Kidney epithelial cell (primary cell): ENCODE data around the gene KMT2D. TPM values are rescaled to one million over a fixed set of nuclear protein-coding genes. Genes with fewer than 3 reads are reported as not detected.

ENCODE experiments used
- DNase-seq: peaks from one replicate; pipeline ENCODE4 v3.0.0-alpha.2; 2010; ENCODE audit warnings: low read depth
- H3K27me3 ChIP-seq: 2 replicates; pipeline ENCODE4 v1.6.0; 2011; ENCODE audit warnings: low read length; ENCODE audit not compliant: control insufficient read depth, insufficient read depth
- H3K36me3 ChIP-seq: 2 replicates; pipeline ENCODE4 v1.5.1; 2011; ENCODE audit warnings: low read length; ENCODE audit not compliant: control insufficient read depth, insufficient read depth
- H3K4me3 ChIP-seq: 2 replicates; pipeline ENCODE4 v1.5.1; 2011; ENCODE audit warnings: low read depth, mild to moderate bottlenecking, control low read depth, low read length
- CTCF ChIP-seq: IDR thresholded peaks from 2 replicates; pipeline ENCODE4 v1.5.1; 2011; ENCODE audit warnings: mild to moderate bottlenecking, moderate library complexity, low read length, control low read depth, inconsistent platforms; ENCODE audit not compliant: insufficient read depth, poor library complexity, severe bottlenecking
- total RNA-seq: library from RNA; depleted of rRNA; stranded (reverse); fragments of >200 nt; gene quantifications from 2 replicates; pipeline ENCODE4 v1.2.3, GENCODE V29; 2015

KMT2D gene
- total RNA-seq, 1 donor from 2014 or later, result 71.8 TPM

DNA sequence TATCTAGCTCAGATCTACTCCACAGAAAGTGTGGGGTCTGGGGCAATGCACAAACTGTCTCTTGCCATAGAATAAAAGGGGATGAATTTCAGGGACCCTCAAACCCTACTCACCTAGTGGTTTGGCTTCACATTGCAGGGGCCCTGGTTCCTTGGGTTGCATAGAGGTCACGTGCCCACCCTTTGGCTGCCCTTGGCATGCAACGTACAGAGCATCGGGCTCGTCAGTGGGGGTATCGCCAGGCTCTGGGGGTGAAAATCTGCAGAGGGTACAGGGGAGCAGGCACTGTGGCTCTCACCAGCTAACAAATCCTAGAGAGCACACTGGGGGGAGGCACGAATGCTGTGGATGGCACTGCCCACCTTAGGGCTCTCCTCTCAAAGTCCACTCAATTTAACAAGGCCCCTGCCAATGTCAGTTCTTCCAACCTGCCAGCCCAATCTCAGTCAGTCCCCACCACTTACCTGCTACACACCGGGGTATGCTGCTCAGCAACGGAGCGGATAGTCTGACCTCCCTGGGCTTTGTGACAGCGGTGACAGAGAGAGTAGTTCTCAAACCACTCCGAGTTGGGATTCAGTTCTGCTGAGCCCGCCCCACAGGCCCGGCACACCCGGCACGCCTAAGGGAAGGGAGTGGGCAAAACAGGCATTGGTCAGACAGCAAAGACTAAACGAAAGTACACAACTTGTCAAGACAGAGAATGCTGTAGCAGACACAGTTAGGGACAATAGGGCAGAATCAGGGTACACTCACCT is 8.0 kb downstream of the KMT2D start:
- Histone ChIP-seq H3K36me3 (peaks cover 4% of the 10 kb centered on the region), H3K4me3 (no peak overlapping the region), H3K27me3 (no peaks in the 10 kb centered on the region)
- DNase-seq, result no peak
- TF ChIP-seq CTCF, result no peak

- no peak for TF ChIP-seq CTCF
- H3K27me3 ChIP-seq, result no peaks in the 10 kb centered on the region
- no peak for DNase-seq
- H3K4me3 ChIP-seq, result no peak overlapping the region
- peaks cover 4% of the 10 kb centered on the region for H3K36me3 ChIP-seq
Observed at GRCh38 chr12:49051777-49052438, 8.7 kb downstream of the KMT2D start.

- Histone ChIP-seq H3K4me3 (no peak overlapping the region), H3K36me3 (peaks cover 4% of the 10 kb centered on the region), H3K27me3 (no peaks in the 10 kb centered on the region)
- no peak for TF ChIP-seq CTCF
- DNase-seq, result no peak
Observed at GRCh38 chr12:49051373-49051764, 9.2 kb downstream of the KMT2D start.

DNA sequence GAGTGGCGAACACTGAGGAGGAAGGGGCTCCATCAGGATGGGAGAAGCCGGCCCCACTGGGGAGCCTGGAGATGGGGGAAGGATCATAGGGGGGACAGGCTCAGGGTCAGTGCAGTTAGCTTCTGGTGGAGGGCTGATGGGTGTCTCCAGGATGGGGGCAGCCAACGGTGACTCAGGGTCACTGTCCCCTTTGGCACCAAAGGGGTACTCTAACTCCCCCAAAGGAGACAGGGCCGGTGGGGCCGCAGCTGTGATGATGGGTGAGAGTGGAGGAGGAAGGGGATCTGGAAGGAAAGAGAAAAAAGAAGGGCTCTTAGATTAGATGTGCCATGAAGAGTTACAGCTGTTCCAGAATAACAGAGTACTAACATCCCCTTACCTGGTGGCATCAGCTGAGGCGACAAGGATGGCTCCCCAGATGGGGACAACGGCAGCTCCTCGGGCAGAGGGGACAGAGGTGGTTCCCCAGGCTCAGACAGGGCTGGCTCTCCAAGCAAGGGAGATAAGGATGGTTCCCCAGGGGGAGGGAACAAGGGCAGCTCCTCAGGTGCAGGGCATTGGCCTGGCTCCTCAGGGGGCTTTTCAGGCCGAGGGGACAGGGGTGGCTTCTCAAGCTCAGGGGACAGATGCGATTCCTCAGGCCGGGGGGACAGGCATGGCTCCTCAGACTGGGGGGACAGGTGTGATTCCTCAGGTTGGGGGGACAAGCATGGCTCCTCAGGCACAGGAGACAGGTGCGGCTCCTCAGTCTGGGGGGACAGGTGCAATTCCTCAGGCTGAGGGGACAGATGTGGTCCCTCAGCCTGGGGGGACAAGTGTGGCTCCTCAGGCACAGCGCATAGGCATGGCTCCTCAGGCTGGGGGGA is 9.9 kb downstream of the KMT2D start:
- Histone ChIP-seq H3K36me3 (peaks cover 7% of the 10 kb centered on the region), H3K27me3 (no peaks in the 10 kb centered on the region), H3K4me3 (no peak overlapping the region)
- no peak for DNase-seq
- no peak for TF ChIP-seq CTCF

DNA sequence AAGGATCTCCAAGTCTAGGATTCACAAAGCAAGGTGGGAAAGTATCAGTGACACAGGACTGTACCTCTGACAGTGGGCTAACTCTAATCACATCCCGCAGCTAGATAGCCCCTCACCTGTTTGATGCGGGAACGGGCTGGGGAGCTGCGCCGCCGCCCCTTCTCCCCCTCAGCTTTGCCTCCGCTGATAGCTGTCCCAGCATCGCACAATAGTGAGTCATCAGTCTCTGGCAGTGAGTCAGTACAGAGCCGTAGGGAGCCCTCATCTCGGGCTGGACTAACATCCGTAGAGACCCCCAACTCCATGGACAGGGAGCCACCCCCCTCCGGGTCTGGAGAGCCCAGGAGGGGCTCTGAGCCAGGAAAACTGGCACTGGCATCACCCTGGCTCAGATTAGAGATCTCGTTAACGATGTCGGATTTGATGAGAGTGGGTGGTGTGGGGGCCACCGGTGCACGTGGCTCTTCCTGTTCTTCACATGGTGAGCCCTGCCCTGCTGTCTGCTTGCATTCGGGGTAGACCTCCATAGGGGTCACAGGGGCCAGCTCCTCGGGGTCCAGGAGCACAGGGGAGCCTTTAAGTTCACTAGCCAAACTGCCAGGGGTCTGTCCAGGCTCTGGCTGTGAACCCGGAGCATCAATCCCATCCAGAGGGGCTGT is 10.9 kb downstream of the KMT2D start:
- no peak for DNase-seq
- Histone ChIP-seq H3K27me3 (no peaks in the 10 kb centered on the region), H3K4me3 (no peak overlapping the region), H3K36me3 (peaks cover 7% of the 10 kb centered on the region)
- no peak for TF ChIP-seq CTCF
